H1 (cell line): Measurements from ENCODE around the gene TYRO3. TPM values are rescaled to one million over a fixed set of nuclear protein-coding genes. Genes with fewer than 3 reads are reported as not detected.

ENCODE experiments used
- RFX5 ChIP-seq: IDR thresholded peaks from 2 replicates; pipeline ENCODE4 v1.6.1; 2011; ENCODE audit warnings: low read depth, low read length, improper control_type of control experiment, borderline replicate concordance
- TBP ChIP-seq: IDR thresholded peaks from 2 replicates; pipeline ENCODE4 v1.6.1; 2011; ENCODE audit warnings: low read depth, low read length, improper control_type of control experiment
- polyA plus RNA-seq, 7 experiments: library from polyadenylated mRNA; depleted of rRNA in 3 of 7; stranded (reverse) in 5 of 7; unstranded in 2 of 7; fragments of >200 nt in 5 of 7; fragments of 200-250 nt in 2 of 7; gene quantifications; 1 replicate in 5 of 7; 2 replicates in 1 of 7; 4 replicates in 1 of 7; pipeline versions ENCODE4 v1.2.1 to v1.2.3, GENCODE V29; 2011 to 2013; ENCODE audit warnings: missing spikeins in 2 of 7, mixed read lengths in 2 of 7
- total RNA-seq: library from RNA; stranded (reverse); fragmentation: NEBNext Ultra II Directional; extraction: Animal tissue kit (Norgen Biotek cat#: 25700); gene quantifications from 2 replicates; pipeline ENCODE4 v1.2.1, GENCODE V29; 2021

The TYRO3 gene
- total and polyA plus RNA-seq, 2 of the 8 experiments (the other 6 are each of a cell fraction or from before 2014, with no cell fraction given): 82.7 to 98.8 TPM

DNA sequence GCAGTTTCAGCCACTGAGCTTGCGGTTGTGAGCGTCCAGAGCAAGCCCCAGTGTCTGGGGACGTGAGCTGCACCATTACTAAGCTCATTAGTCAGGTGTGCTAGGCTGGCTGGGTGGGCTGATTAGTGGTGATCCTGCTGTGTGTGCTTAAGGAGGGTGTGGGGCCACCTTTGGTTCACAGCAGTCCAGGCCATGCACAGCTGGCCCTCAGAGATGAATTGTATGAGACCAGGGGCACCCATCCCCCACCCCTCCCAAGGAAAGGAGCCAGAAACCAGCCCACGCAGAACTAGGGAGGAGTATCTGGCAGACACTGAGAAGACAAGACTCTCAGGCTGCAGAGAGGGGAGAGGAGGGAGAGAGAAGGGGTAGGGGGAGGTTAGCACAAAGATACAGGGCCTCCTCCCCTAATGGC is 3.8 kb downstream of the TYRO3 start (continued):
- no peak for TF ChIP-seq TBP
- TF ChIP-seq RFX5: no peak
